ENCODE measurements around the gene ASAP2. TPM values are rescaled to one million over a fixed set of nuclear protein-coding genes. Genes with fewer than 3 reads are reported as not detected.

ASAP2 gene
- polyA plus RNA-seq, 4 donors = 10.8 to 21.9 (median 13.8) TPM

GRCh38 chr2:9287400-9288045 lies 80.9 kb downstream of the ASAP2 start:
- Histone ChIP-seq H3K27ac (ENCODE audit: low read depth in 1 of 3, low read length in 2 of 3) (no peak overlapping the region), H3K36me3 (ENCODE audit: control insufficient read depth in 3 of 3, insufficient read depth in 2 of 3, low read depth in 1 of 3, low read length in 3 of 3) (peaks cover 0 to 13% (median 0%) of the 10 kb centered on the region in 3 donors), H3K4me3 (ENCODE audit: low read depth in 1 of 3, low read length in 3 of 3) (no peak overlapping the region), H3K27me3 (ENCODE audit: control insufficient read depth in 3 of 3, insufficient read depth in 3 of 3, low read length in 3 of 3) (no peaks in the 10 kb centered on the region), H3K4me1 (ENCODE audit: control insufficient read depth in 3 of 3, insufficient read depth in 2 of 3, low read depth in 1 of 3, low read length in 2 of 3) (no peaks in the 10 kb centered on the region), H3K9me3 (ENCODE audit: control insufficient read depth in 2 of 2, insufficient read depth in 1 of 2, low read depth in 1 of 2, low read length in 1 of 2) (no peaks in the 10 kb centered on the region)
- 88 to 91% (median 91%) methylated on average over 15 of the region's 15 CpGs for WGBS, 3 donors
- DNase-seq (no peak), FAIRE-seq (no peak)

- FAIRE-seq (no peak), DNase-seq (no peak)
- H3K4me1 ChIP-seq (ENCODE audit: control insufficient read depth in 3 of 3, insufficient read depth in 2 of 3, low read depth in 1 of 3, low read length in 2 of 3) = no peaks in the 10 kb centered on the region
- H3K27me3 ChIP-seq (ENCODE audit: control insufficient read depth in 3 of 3, insufficient read depth in 3 of 3, low read length in 3 of 3) = no peaks in the 10 kb centered on the region
- WGBS, 3 donors = 85 to 91% (median 89%) methylated on average over 7 of the region's 7 CpGs
- no peaks in the 10 kb centered on the region for H3K9me3 ChIP-seq (ENCODE audit: control insufficient read depth in 2 of 2, insufficient read depth in 1 of 2, low read depth in 1 of 2, low read length in 1 of 2)
- no peak overlapping the region for H3K27ac ChIP-seq (ENCODE audit: low read depth in 1 of 3, low read length in 2 of 3)
- peaks cover 0 to 13% (median 0%) of the 10 kb centered on the region in 3 donors for H3K36me3 ChIP-seq (ENCODE audit: control insufficient read depth in 3 of 3, insufficient read depth in 2 of 3, low read depth in 1 of 3, low read length in 3 of 3)
- H3K4me3 ChIP-seq (ENCODE audit: low read depth in 1 of 3, low read length in 3 of 3) = no peak overlapping the region
Observed at GRCh38 chr2:9288233-9288632, 81.6 kb downstream of the ASAP2 start.

DNA sequence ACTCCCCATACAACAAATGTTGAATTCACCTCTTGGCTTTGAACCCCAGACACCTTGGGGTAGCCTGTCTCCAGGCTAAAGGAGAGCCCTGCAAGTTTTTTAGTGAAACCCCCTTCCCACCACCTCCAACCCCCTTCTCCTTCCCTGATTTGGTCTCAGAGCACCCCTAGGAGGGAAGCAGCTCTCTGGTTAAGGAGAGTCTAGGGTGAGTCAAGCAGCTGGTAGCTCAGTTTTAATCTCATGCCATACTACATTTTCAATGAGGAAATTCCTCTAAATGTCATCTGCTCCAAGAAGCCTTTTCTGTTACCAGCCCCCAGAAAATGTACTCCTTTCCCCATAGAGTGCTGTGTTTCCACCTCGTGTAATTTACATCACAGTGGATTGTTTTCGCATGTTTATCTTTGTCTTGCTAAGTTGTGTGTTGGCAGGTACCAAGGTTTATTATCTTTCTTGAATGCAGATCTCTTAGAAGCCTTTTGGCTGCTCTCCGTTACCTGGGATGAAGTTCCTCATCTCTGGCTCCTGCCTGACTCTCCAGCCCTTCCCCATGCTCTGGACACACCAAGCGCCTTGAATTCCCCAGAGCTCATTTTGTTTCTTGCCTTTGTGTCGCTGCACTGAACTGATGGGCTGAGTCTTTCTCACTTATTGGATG lies 82.2 kb downstream of the ASAP2 start:
- WGBS, 3 donors = 86 to 90% (median 86%) methylated on average over 5 of the region's 5 CpGs
- Histone ChIP-seq H3K27me3 (ENCODE audit: control insufficient read depth in 3 of 3, insufficient read depth in 3 of 3, low read length in 3 of 3) (no peaks in the 10 kb centered on the region), H3K9me3 (ENCODE audit: control insufficient read depth in 2 of 2, insufficient read depth in 1 of 2, low read depth in 1 of 2, low read length in 1 of 2) (no peaks in the 10 kb centered on the region), H3K4me3 (ENCODE audit: low read depth in 1 of 3, low read length in 3 of 3) (no peak overlapping the region), H3K4me1 (ENCODE audit: control insufficient read depth in 3 of 3, insufficient read depth in 2 of 3, low read depth in 1 of 3, low read length in 2 of 3) (no peaks in the 10 kb centered on the region), H3K36me3 (ENCODE audit: control insufficient read depth in 3 of 3, insufficient read depth in 2 of 3, low read depth in 1 of 3, low read length in 3 of 3) (peaks cover 0 to 13% (median 0%) of the 10 kb centered on the region in 3 donors), H3K27ac (ENCODE audit: low read depth in 1 of 3, low read length in 2 of 3) (no peak overlapping the region)
- FAIRE-seq (no peak), DNase-seq (no peak)

DNA sequence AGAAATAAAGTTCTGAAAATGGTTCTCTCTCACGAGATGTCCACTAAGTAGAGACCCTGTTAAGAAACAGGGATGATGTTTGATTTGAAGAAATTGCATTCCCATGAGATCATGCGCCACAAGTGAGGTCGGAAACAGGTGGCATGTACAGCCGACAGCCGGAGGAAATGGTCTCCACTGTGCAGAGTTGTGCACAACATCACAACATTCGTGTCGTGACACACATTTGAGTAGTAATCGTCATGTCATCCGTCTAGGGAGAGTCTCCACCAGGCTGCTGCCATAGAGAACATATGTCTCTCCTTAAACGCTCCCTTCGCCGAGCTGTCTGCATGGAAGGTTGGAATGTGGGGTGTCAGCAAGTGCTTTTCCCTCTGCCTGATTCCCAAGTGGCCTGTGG lies 84.7 kb downstream of the ASAP2 start:
- Histone ChIP-seq H3K4me1 (ENCODE audit: control insufficient read depth in 3 of 3, insufficient read depth in 2 of 3, low read depth in 1 of 3, low read length in 2 of 3) (no peaks in the 10 kb centered on the region), H3K4me3 (ENCODE audit: low read depth in 1 of 3, low read length in 3 of 3) (no peak overlapping the region), H3K27ac (ENCODE audit: low read depth in 1 of 3, low read length in 2 of 3) (no peak overlapping the region), H3K27me3 (ENCODE audit: control insufficient read depth in 3 of 3, insufficient read depth in 3 of 3, low read length in 3 of 3) (no peaks in the 10 kb centered on the region), H3K9me3 (ENCODE audit: control insufficient read depth in 2 of 2, insufficient read depth in 1 of 2, low read depth in 1 of 2, low read length in 1 of 2) (no peaks in the 10 kb centered on the region), H3K36me3 (ENCODE audit: control insufficient read depth in 3 of 3, insufficient read depth in 2 of 3, low read depth in 1 of 3, low read length in 3 of 3) (peaks cover 0 to 15% (median 0%) of the 10 kb centered on the region in 3 donors)
- DNase-seq (no peak), FAIRE-seq (no peak)
- WGBS, 3 donors = 91 to 95% (median 94%) methylated on average over 12 of the region's 12 CpGs

DNA sequence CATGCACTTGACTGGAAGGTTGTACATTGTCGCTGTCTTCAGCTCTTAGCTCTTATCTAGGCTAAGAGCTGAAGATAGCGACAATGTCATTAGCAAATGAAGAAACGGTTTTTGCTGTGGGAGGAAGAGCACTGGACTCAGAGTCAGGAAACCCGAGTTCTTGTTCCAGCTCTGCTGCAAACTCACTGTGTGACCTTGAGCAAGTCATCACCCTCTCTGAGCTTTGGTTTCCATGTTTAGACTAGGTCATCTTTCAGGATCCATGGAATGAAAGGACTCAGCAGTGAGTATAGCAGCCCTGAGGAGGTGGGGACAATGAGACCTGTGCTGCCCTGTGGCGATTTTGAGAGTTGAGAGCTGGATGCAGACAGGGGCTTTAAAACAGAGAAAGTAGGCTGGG lies 85.3 kb downstream of the ASAP2 start:
- no peaks in the 10 kb centered on the region for H3K4me1 ChIP-seq (ENCODE audit: control insufficient read depth in 3 of 3, insufficient read depth in 2 of 3, low read depth in 1 of 3, low read length in 2 of 3)
- no peak overlapping the region for H3K27ac ChIP-seq (ENCODE audit: low read depth in 1 of 3, low read length in 2 of 3)
- no peaks in the 10 kb centered on the region for H3K27me3 ChIP-seq (ENCODE audit: control insufficient read depth in 3 of 3, insufficient read depth in 3 of 3, low read length in 3 of 3)
- DNase-seq (no peak), FAIRE-seq (no peak)
- no peak overlapping the region for H3K4me3 ChIP-seq (ENCODE audit: low read depth in 1 of 3, low read length in 3 of 3)
- H3K9me3 ChIP-seq (ENCODE audit: control insufficient read depth in 2 of 2, insufficient read depth in 1 of 2, low read depth in 1 of 2, low read length in 1 of 2) = no peaks in the 10 kb centered on the region
- peaks cover 0 to 18% (median 0%) of the 10 kb centered on the region in 3 donors for H3K36me3 ChIP-seq (ENCODE audit: control insufficient read depth in 3 of 3, insufficient read depth in 2 of 3, low read depth in 1 of 3, low read length in 3 of 3)
- WGBS, 3 donors = 85 to 93% (median 92%) methylated on average over 5 of the region's 5 CpGs

GRCh38 chr2:9292426-9292825 lies 85.8 kb downstream of the ASAP2 start:
- WGBS, 3 donors = 91 to 97% (median 95%) methylated on average over 4 of the region's 4 CpGs
- Histone ChIP-seq H3K27ac (ENCODE audit: low read depth in 1 of 3, low read length in 2 of 3) (no peak overlapping the region), H3K36me3 (ENCODE audit: control insufficient read depth in 3 of 3, insufficient read depth in 2 of 3, low read depth in 1 of 3, low read length in 3 of 3) (peaks cover 0 to 16% (median 0%) of the 10 kb centered on the region in 3 donors), H3K4me3 (ENCODE audit: low read depth in 1 of 3, low read length in 3 of 3) (no peak overlapping the region), H3K27me3 (ENCODE audit: control insufficient read depth in 3 of 3, insufficient read depth in 3 of 3, low read length in 3 of 3) (no peaks in the 10 kb centered on the region), H3K9me3 (ENCODE audit: control insufficient read depth in 2 of 2, insufficient read depth in 1 of 2, low read depth in 1 of 2, low read length in 1 of 2) (no peaks in the 10 kb centered on the region), H3K4me1 (ENCODE audit: control insufficient read depth in 3 of 3, insufficient read depth in 2 of 3, low read depth in 1 of 3, low read length in 2 of 3) (no peaks in the 10 kb centered on the region)
- DNase-seq (no peak), FAIRE-seq (no peak)

DNA sequence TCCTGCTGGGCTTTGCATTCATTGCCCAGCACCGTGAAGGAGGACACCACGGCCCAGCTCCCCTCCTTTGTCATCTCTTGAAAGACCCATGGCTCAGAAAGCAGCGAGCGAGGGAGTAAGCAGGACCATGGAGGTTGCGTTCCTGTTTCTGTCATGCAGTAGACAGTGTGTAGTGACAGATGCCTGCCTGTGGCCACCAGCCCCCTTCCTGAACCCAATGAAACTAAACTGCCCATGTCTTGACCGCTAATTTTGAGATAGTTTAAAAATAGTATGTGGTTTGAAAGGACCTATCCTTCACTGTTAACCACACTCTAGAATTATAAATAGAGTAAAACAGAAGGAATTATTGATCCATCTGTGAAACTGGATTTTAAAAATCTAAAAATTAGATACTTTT lies 88.2 kb downstream of the ASAP2 start:
- no peak overlapping the region for H3K4me3 ChIP-seq (ENCODE audit: low read depth in 1 of 3, low read length in 3 of 3)
- H3K27me3 ChIP-seq (ENCODE audit: control insufficient read depth in 3 of 3, insufficient read depth in 3 of 3, low read length in 3 of 3) = no peaks in the 10 kb centered on the region
- H3K27ac ChIP-seq (ENCODE audit: low read depth in 1 of 3, low read length in 2 of 3) = no peak overlapping the region
- H3K36me3 ChIP-seq (ENCODE audit: control insufficient read depth in 3 of 3, insufficient read depth in 2 of 3, low read depth in 1 of 3, low read length in 3 of 3) = peaks cover 0 to 25% (median 0%) of the 10 kb centered on the region in 3 donors
- whole genome bisulfite sequencing, 3 donors = 89 to 97% (median 94%) methylated on average over 6 of the region's 6 CpGs
- FAIRE-seq (no peak), DNase-seq (no peak)
- no peaks in the 10 kb centered on the region for H3K4me1 ChIP-seq (ENCODE audit: control insufficient read depth in 3 of 3, insufficient read depth in 2 of 3, low read depth in 1 of 3, low read length in 2 of 3)
- no peaks in the 10 kb centered on the region for H3K9me3 ChIP-seq (ENCODE audit: control insufficient read depth in 2 of 2, insufficient read depth in 1 of 2, low read depth in 1 of 2, low read length in 1 of 2)

DNA sequence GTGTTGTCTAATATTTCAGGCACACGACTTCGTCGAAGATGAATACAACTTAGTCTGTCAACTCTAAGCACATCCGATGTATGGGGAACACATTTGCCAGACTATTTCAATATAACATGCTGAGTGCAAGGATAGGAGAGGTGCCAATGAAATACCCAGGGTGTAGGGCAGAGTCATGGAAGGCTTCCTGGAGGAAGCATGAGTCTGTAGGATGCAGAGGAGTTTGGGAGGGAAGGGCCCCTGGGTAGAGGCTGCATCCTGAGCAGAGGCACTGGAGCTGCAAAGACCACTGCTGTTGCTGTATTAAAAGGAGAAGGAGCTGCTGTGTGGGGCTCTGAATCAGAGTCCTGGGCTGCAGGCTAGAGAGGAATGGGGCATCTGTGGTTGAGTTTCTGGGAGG lies 89.9 kb downstream of the ASAP2 start:
- DNase-seq = no peak
- no peak overlapping the region for H3K4me3 ChIP-seq (ENCODE audit: low read depth in 1 of 3, low read length in 3 of 3)
- H3K9me3 ChIP-seq (ENCODE audit: control insufficient read depth in 2 of 2, insufficient read depth in 1 of 2, low read depth in 1 of 2, low read length in 1 of 2) = no peaks in the 10 kb centered on the region
- peaks cover 0 to 33% (median 0%) of the 10 kb centered on the region in 3 donors for H3K36me3 ChIP-seq (ENCODE audit: control insufficient read depth in 3 of 3, insufficient read depth in 2 of 3, low read depth in 1 of 3, low read length in 3 of 3)
- no peaks in the 10 kb centered on the region for H3K27me3 ChIP-seq (ENCODE audit: control insufficient read depth in 3 of 3, insufficient read depth in 3 of 3, low read length in 3 of 3)
- no peak for FAIRE-seq
- no peak overlapping the region for H3K27ac ChIP-seq (ENCODE audit: low read depth in 1 of 3, low read length in 2 of 3)
- WGBS, 3 donors = 95 to 98% (median 96%) methylated on average over 4 of the region's 4 CpGs
- no peaks in the 10 kb centered on the region for H3K4me1 ChIP-seq (ENCODE audit: control insufficient read depth in 3 of 3, insufficient read depth in 2 of 3, low read depth in 1 of 3, low read length in 2 of 3)

Measured in small intestine (tissue), 7 donors.